GM21526 (cell line): Measurements from ENCODE around the gene NECAB2.

Experiments used
- ATAC-seq: cut with Tn5 transposase; IDR thresholded peaks from one replicate; pipeline ENCODE4 v1.9.1; 2021; ENCODE audit warnings: moderate library complexity; ENCODE audit not compliant: unreplicated experiment, low FRiP score

The NECAB2 gene

DNA sequence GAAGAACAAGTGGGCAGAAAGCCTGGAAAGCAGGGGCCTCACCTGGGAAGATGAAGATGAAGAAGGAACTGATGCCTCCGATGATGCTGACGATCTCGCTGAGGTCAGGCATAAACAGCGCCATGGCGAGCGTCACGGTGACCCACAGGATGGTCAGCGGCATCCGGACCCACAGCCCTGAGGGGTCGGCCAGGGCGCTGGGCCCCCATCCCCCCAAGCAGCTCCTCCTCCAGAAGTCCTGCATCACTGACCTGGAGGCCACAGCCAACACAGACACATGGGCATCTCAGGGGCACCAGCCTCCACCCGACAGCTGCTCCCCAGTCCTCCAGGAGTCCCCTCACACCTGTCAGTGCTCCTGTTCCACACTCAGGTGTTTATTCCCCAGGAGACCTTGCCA lies 48.4 kb downstream of the NECAB2 start:
- ATAC-seq = no peak

DNA sequence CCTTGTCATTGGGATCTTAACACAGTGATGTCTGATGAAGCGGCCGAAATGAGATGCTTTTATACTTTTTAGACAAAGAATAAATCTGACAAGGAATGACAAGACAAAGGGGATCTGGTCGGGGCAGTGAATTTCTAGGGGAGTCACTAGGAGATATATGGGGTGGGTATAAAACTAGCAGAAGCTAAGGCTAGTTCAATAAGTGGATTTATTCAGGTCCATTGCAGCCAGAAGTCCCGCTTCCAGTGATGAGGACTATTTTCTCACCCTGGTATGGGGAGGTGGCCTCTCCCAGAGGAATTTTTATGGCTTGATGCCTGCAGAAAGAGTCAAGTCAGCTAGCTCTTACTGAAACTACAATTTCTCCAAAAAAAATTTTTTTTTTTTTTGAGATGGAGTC lies 50.7 kb downstream of the NECAB2 start:
- no peak for ATAC-seq

DNA sequence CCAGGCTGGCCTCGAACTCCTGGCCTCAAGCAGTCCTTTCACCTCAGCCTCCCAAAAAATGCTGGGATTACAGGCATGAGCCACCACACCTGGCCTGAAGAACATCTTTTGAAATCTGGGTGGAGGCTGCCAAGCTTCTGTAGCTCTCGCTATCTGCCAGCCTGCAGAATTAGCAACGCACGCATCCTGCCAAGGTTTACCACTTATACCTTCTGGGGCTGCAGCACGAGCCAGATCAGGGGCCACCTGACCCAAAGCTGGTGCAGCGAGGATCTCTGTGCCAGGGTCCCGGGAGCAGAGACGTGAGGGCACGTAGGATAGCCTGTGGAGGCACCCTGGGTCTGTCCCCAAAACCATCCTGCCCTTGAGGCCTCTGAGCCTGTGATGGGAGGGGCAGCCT lies 52.3 kb downstream of the NECAB2 start:
- ATAC-seq = no peak

- no peak for ATAC-seq
Measured at GRCh38 chr16:84021488-84021887, 53.4 kb downstream of the NECAB2 start.

GRCh38 chr16:84022644-84023043 lies 54.6 kb downstream of the NECAB2 start:
- no peak for ATAC-seq

DNA sequence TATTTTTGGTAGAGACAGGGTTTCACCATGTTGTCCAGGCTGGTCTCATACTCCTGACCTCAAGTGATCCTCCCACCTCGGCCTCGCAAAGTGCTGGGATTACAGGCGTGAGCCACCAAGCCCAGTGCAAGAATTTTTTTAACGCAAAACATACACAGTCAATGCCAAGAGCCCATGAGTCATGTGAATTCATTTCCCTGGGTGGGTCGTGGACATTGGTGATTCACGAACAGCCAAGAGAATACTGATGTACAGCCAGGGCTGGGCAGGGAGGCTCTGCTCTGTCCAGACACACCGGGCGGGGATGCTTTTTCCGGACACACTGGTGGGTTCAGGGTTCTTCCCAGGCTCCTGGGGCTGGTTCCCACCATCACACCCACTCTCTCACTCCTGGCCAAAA lies 56.8 kb downstream of the NECAB2 start:
- ATAC-seq = no peak

DNA sequence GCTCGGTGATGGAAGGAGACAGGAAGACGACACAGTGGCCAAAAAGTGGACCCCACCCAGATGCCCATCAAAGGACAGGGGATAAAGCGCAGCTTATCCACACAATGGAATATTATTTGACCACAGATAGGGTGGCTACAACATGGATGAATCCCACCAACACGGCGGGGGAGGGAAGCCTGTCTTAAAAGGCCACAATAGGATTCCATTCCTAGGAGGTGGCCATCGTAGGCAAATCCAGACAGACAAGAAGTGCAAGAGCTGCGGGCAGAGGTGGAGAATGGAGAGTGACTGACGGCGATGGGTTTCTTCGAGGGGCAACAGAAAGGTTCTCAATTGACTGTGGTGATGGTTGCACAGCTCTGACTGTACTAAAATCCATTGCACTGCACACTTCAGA lies 58.6 kb downstream of the NECAB2 start:
- ATAC-seq = no peak

GRCh38 chr16:84027625-84028024 lies 59.6 kb downstream of the NECAB2 start:
- ATAC-seq = no peak

DNA sequence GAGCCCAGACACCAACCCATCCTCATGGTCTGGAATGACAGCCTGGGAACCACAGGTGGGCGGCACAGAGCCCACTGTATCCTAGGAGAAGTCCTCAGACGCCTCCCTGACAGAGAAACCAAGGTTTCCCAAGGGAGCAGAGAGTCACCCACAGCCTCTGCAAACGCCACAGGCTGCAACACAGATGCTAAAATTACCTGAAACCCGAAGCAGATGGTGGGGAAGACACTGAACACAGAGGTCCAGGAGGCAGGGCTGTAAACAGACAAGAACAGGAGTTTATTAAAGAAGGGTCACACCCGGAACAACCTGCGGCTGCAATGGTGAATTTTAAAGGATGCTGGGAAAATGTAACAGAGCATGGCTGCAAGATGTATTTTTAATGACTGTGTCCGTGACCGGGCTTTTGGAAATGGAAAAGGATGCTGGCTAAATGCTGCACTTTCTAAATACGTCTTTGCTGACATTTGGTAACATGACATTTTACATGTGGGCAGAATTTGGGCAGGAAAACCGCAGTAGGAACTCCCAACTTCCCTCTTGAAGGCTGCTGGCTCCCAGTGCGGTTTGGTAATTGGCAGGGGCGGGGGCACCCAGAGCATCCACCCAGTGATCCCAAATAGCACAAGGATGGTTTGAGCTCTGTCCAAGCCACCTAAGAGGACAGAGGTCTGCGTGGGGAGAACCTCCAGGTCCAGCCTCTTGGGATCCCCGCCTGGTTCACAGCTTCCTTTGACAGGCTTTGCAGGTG lies 61.4 kb downstream of the NECAB2 start:
- ATAC-seq = no peak

DNA sequence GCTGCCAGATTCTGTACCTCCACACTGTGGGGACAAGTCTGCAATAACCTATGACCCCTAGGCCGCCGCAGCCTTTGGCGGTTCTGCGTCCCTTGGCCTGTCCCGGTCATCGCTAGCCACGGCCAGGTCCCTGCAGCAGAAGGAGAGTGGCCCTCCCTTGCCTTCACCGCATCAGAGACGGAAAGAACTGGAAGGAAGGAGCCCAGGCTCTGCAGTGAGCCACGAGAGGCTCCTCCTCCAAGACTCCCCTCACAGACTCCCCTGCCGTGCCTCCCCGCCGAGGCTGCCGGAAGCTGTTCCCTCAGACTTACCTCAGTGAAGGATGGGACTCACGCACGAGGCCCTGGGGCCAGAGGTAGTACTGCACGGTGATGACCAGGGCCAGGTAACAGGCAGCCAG lies 63.5 kb downstream of the NECAB2 start:
- ATAC-seq = no peak

DNA sequence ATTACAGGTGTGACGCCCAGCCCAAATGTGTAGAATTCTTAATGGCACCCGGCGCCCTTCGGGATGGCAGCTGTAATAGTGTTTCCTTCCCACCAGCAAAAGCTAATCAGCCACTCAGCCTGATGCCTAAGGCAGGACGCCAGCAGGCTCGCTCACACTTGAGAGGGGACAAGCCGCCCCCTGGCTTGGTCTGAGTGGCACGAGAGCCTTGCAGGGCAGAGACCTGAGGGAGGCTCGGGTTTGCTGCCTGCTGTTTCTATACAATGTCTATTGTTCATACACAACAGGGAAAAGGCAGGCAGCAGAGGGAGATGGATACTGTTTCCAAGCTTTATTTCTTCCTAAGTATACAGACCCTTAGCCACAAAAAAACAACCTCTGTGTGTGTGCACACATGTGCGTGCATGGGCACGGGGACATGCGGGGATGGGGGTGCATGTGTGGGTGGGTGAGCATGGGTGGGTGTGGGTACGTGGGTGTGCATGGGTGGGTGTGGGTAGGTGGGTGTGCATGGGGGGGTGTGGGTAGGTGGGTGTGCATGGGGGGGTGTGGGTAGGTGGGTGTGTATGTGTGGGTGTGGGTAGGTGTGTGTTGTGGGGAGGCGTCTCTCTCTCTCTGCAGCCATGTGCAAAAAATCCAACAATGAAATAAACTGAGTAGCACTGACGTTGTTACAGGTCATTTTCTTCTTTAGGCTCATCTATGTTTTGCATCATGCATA lies 64.6 kb downstream of the NECAB2 start:
- ATAC-seq = no peak

GRCh38 chr16:84033251-84034195 lies 65.5 kb downstream of the NECAB2 start:
- no peak for ATAC-seq

GRCh38 chr16:84034516-84034915 lies 66.5 kb downstream of the NECAB2 start:
- ATAC-seq = no peak

DNA sequence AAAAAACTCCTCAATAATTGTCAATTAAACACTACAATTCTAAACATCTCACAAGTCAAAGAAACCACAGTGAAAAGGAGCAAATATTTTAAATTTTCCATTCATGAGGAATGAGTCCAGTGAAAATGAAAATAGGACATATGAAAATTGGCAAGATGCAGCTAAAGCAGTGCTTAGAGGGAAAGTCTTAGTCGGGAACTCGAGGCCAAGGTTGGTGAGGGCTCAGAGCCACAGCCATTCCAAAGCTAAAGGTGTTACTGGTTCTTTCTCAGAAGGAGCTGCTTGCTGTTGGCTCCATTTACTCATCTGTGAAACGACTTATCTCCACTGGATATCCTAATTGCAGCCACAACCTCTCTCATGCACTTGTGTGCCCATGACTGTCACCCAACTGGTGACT lies 68.1 kb downstream of the NECAB2 start:
- no peak for ATAC-seq

- no peak for ATAC-seq
Measured at GRCh38 chr16:84036982-84037425, 69.0 kb downstream of the NECAB2 start.

DNA sequence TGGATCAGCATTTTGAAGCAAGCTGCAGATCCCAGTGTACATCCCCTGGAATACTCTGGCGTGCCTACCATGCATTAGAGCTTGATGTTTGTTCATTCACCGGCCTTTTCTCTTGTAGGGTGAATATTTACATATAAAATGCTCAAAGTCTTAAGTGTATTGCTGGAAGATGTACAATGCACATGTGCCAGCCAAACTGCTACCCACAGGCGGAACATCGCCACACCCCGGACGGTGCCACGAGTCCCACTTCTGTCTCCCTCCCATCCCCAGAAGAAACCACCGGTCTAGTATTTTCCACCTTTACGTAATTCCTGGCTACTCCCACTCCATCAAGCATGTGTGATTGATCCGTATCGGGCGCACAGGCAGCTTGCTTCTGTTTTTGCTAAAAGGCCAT lies 70.4 kb downstream of the NECAB2 start:
- no peak for ATAC-seq

DNA sequence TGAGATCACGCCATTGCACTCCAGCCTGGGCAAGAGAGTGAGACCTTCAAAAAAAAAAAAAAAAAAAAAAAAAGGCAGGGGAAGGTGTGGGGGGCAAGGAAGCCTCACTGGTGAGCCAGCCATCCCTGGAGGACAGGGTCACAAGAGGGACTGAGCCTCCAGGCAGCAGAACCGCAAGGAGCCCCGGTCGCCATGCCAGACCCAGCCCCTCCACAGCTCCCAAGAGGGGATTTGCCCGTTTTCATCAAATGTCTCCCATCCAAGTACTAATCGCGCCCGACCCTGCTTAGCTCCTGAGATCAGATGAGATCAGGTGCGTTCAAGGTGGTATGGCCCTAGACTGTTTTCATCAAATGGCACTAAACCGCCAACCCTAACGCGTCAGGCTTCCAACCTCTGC lies 71.7 kb downstream of the NECAB2 start:
- no peak for ATAC-seq

- no peak for ATAC-seq
Measured at GRCh38 chr16:84040226-84040822, 72.3 kb downstream of the NECAB2 start.

GRCh38 chr16:84040823-84041820 lies 73.1 kb downstream of the NECAB2 start:
- no peak for ATAC-seq
